Astrocyte of the spinal cord (primary cell): ENCODE measurements around the gene APOL2.
A peak's percentile ranks its signal among the peaks of the same experiment; 100 is the strongest.

Experiments used
- DNase-seq: peaks from one replicate; pipeline ENCODE4 v3.0.0; 2011; ENCODE audit warnings: low read depth, low spot score
- H3K4me3 ChIP-seq: 2 replicates; pipeline ENCODE4 v1.5.1; 2011; ENCODE audit warnings: low read depth, mild to moderate bottlenecking, low read length, moderate library complexity
- in situ Hi-C: cut with HindIII; loops from 2 replicates; pipeline ENCODE4 v1.10.0; 2017; ENCODE audit warnings: low sequenced_read_pairs
- TF ChIP-seq, protein P1 (sequence below): IDR thresholded peaks from 2 replicates; pipeline ENCODE4 v1.5.1; 2012; ENCODE audit warnings: low read depth, mild to moderate bottlenecking, low read length, inconsistent platforms

Gene APOL2

GRCh38 chr22:36184433-36185025 is 54.8 kb downstream of the APOL2 start:
- in situ Hi-C loops: no loop called here
- no peak overlapping the region for H3K4me3 ChIP-seq
- TF ChIP-seq, protein P1, sequence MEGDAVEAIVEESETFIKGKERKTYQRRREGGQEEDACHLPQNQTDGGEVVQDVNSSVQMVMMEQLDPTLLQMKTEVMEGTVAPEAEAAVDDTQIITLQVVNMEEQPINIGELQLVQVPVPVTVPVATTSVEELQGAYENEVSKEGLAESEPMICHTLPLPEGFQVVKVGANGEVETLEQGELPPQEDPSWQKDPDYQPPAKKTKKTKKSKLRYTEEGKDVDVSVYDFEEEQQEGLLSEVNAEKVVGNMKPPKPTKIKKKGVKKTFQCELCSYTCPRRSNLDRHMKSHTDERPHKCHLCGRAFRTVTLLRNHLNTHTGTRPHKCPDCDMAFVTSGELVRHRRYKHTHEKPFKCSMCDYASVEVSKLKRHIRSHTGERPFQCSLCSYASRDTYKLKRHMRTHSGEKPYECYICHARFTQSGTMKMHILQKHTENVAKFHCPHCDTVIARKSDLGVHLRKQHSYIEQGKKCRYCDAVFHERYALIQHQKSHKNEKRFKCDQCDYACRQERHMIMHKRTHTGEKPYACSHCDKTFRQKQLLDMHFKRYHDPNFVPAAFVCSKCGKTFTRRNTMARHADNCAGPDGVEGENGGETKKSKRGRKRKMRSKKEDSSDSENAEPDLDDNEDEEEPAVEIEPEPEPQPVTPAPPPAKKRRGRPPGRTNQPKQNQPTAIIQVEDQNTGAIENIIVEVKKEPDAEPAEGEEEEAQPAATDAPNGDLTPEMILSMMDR: no peak
- peak; percentile 18 for DNase-seq

GRCh38 chr22:36183446-36183845 is 55.9 kb downstream of the APOL2 start:
- in situ Hi-C loops: no loop called here
- TF ChIP-seq, protein P1: no peak

GRCh38 chr22:36182857-36183256 is 56.5 kb downstream of the APOL2 start:
- in situ Hi-C loops: no loop called here
- TF ChIP-seq, protein P1: no peak
- no peak overlapping the region for H3K4me3 ChIP-seq
- no peak for DNase-seq

More at GRCh38 chr22:36183446-36183845, 55.9 kb downstream of the APOL2 start:
- no peak for DNase-seq
- no peak overlapping the region for H3K4me3 ChIP-seq

- in situ Hi-C loops: no loop called here
- TF ChIP-seq, protein P1: no peak
- H3K4me3 ChIP-seq: no peak overlapping the region
- DNase-seq: no peak
Measured at GRCh38 chr22:36182056-36182455, 57.3 kb downstream of the APOL2 start.

GRCh38 chr22:36180928-36181327 is 58.4 kb downstream of the APOL2 start:
- no peak overlapping the region for H3K4me3 ChIP-seq
- no peak for DNase-seq
- TF ChIP-seq, protein P1: no peak
- in situ Hi-C loops: no loop called here

DNA sequence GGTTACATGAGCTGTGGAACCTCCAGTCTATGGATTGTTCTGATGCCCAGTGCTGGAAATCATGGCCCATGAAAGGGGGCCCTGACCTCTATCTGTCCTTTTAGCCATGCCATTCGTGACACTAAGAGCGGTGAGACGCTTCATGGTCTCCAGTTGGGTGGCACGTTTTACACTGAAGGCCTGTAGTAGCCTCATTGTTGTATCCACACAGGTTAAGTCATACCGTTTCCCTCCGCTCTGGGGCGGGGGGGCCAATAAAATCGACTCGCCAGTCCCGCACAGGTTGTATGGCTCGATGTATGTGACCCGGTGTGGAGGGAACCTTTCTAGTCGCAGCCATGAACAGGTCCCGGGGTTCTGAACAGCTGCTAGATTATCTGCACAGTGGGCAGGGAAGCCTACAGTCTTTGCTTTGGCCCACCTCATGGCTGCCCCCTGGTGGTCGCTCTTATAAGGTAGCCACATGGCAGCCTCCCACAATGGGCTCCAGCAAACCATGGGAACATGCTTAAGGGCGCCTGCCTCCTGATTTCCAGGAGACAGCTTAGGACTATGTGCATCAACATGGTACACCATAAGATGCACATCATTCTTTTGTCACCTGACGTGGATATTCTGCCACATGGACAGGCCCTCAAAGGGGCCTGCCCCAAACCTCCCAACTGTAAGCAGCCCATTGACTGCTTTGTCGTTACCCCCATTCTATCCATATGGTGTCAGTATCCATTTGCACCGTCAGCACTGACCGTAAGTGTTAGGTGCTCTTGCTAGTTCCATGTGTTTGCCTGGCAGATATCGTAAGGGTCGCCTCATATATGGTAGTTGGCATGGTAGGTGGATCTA is 59.1 kb downstream of the APOL2 start:
- H3K4me3 ChIP-seq: no peak overlapping the region
- in situ Hi-C loops: no loop called here
- peak; percentile 33 for DNase-seq
- TF ChIP-seq, protein P1: peak; percentile 75
